Fibroblast of mammary gland (primary cell): ENCODE results near the gene KCNQ1OT1.

ENCODE experiments used
- DNase-seq: peaks from one replicate; pipeline ENCODE4 v3.0.0-alpha.2; 2010; ENCODE audit warnings: low read depth
- H3K4me3 ChIP-seq: 2 replicates; pipeline ENCODE4 v1.5.1; 2011; ENCODE audit warnings: low read depth, mild to moderate bottlenecking, low read length, moderate library complexity; ENCODE audit not compliant: control insufficient read depth
- TF ChIP-seq, protein P1 (sequence below): conservative IDR thresholded peaks from 2 replicates; pipeline ENCODE4 v1.5.1; 2011; ENCODE audit warnings: low read depth, low read length, inconsistent platforms; ENCODE audit not compliant: control insufficient read depth, insufficient read depth

The KCNQ1OT1 gene

DNA sequence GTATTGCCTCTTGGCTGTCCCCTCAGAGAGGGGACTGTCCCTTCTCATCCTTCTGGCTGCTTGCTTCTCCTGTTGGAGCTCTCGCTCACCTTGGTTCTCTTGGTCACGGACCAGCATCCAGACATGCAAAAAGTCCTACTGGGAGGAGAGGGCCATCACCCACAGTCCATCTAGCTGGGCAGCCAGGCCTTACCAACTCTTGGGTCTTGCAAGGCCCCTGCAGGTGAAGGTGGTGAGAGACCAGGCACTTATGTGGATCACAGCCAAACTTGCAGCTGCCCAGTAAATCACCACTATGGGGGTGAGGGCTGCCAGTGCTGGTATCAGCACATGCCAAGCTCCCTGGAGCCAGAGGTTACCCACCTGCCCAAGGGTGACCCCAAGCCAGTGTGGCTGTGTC lies 36.3 kb downstream of the KCNQ1OT1 start:
- DNase-seq = no peak
- TF ChIP-seq, protein P1, sequence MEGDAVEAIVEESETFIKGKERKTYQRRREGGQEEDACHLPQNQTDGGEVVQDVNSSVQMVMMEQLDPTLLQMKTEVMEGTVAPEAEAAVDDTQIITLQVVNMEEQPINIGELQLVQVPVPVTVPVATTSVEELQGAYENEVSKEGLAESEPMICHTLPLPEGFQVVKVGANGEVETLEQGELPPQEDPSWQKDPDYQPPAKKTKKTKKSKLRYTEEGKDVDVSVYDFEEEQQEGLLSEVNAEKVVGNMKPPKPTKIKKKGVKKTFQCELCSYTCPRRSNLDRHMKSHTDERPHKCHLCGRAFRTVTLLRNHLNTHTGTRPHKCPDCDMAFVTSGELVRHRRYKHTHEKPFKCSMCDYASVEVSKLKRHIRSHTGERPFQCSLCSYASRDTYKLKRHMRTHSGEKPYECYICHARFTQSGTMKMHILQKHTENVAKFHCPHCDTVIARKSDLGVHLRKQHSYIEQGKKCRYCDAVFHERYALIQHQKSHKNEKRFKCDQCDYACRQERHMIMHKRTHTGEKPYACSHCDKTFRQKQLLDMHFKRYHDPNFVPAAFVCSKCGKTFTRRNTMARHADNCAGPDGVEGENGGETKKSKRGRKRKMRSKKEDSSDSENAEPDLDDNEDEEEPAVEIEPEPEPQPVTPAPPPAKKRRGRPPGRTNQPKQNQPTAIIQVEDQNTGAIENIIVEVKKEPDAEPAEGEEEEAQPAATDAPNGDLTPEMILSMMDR = no peak
- H3K4me3 ChIP-seq = no peak overlapping the region

DNA sequence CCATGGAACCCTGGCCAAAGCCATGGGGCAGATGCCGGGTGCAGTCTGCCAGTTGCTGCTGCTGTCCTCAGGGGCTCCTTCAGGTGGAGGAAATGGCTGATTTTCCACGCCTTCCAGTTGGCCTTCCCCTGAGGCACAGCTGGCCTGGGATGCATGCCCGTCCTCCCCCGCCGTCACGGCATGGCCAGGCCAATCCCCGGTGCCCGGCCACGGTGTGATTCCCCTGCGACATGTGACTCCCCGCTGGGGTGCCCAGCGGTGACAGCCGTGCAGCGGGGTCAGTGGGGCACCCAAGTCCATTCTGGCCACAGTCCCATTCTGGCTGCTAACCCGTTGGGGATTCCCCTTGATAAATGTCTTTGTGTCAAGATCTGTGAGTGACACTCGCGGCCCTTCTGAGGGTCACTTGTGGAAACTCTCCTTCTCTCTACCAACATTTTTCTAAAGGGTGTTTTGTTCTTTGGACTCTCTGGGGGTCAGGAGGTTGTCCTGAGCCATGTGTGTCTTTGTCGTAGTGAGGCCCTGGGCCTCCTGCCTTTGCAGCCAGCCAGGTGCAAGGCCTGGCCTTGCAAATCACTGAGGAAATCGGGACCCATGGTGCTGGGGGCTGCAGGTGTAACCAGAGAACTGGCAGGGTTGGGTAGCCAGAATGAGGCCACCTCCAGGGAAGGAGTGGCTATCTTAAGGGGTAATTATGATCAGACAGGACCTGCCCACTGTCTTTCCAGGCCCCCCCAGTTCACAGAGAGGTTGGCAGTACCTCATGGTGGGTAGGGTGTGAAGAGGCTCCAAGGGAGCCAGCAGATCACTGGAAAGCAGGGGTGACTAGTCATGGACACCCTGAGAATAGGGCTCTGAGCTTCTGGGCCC lies 37.1 kb downstream of the KCNQ1OT1 start:
- no peak overlapping the region for H3K4me3 ChIP-seq
- DNase-seq = no peak
- TF ChIP-seq, protein P1 = no peak

DNA sequence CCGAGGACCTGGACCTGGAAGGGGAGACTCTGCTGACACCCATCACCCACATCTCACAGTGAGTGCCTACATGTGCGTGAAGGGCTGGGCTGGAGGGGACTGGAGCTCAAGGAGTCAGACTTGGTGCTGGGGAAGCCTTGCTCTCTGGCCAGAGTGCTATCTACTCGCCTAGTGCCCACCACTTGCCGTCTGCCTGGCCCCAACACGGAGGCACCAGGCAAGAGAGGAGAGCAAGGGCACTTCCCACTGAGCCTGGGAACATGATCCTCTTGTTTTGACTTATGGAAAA lies 37.8 kb downstream of the KCNQ1OT1 start:
- DNase-seq = no peak
- TF ChIP-seq, protein P1 = no peak
- H3K4me3 ChIP-seq = no peak overlapping the region

DNA sequence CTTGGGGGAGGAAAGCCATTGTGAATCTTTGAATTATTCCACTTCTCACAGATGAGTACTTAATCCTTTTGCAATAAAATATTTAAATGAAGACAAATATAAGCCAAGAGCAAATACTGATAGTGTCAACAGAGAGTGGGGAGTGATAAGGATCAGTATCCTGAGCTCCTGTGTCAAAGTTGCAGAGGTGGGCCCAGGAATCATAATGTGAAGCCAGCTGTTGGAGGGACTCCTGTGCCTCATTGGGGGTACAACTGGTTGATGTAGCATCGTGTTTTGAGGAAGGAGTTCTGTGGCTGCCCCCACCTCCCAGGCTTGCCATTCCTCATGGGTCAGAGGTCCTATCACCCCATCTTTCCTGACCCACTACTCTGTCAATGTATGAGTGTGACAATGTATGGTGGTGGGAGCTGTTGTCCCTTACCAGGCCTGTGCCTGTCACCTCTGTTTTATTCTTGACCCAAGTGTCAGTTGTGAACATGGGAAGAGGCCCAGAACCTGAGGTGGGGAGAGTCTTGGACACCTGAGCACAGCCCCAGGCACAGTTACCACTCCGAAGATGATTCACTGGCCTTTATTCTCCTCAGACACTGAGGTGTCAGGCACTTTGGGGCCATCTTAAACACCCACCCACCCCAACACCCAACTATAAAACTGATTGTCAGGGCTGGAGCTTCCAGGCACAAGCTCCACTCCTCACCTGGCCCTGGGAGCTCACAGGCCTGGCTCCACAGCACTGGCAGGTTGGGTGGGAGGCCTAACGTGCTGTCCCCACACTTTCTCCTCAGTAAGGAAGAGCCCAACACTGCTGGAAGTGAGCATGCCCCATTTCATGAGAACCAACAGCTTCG lies 38.4 kb downstream of the KCNQ1OT1 start:
- H3K4me3 ChIP-seq = no peak overlapping the region
- TF ChIP-seq, protein P1 = no peak
- no peak for DNase-seq

DNA sequence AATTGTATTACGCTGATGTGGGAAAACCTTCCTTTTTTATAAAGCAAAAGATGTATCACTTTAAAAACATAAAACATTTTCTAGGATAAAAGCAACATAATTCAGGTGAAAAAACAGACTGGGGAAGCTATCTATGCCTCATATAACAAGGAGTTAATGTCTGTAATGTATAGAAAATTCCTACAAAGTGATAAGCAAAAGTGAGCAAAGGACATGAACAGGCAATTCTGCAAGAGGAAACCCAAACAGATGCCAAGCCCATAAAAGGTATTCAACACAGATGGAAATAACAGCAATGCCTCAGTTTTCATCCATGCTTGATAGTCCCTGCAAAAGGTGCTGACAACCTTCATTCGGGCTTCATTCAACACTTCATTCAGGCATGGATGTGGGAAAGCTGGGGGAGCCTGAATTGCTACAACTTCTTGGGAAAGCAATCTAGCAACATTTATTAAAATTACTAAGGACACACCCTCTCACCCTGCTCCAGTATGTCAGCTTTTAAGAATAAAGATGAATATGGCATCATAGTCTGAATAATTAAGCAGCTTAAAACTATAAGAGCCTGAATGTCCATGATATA lies 39.3 kb downstream of the KCNQ1OT1 start:
- TF ChIP-seq, protein P1 = no peak
- no peak for DNase-seq

DNA sequence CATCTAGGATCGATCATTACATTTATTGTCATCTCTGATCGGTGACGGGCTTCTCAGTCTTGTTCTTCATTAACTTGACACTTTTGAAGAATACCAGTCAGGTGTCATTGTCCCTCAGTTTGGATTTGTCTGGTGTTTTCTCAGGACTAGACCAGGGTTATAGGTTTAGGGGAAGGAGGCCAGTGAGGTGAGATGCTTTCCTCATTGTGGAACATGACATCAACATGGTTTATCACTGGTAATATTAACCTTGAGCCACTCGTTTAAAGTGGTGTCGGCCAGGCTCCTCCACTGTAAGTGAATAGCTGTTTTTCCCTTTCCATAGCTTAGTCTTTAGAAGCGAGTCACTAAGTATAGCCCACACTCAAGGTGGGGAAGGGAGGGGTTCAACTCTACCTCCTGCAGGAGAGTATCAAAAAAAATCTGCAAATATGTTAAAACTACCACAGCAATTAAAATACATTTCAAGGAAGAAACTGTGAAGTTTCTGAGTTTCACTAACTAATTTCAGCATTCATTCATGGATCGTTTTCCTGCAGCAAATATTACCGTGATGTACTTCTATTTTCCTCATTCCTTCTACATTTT lies 42.0 kb downstream of the KCNQ1OT1 start:
- no peak overlapping the region for H3K4me3 ChIP-seq
- TF ChIP-seq, protein P1 = no peak
- no peak for DNase-seq

More for the DNA sequence above, 39.3 kb downstream of the KCNQ1OT1 start:
- no peak overlapping the region for H3K4me3 ChIP-seq
